GM12864 (cell line): ENCODE results near the gene NTN1.
"Not testable (repeated sequence)": the region's sequence is repeated elsewhere in the genome, so short reads cannot be mapped to it uniquely, and the experiment has no call there.

Source experiments
- DNase-seq: peaks from one replicate; pipeline ENCODE4 v3.0.0-alpha.2; 2011; ENCODE audit warnings: low read depth
- H3K4me3 ChIP-seq: 2 replicates; pipeline ENCODE4 v1.5.1; 2011; ENCODE audit warnings: mild to moderate bottlenecking, low read depth, low read length, control low read depth
- CTCF ChIP-seq: IDR thresholded peaks from 2 replicates; pipeline ENCODE4 v1.5.1; 2011; ENCODE audit warnings: low read depth, mild to moderate bottlenecking, moderate library complexity, low read length, control low read depth, inconsistent platforms; ENCODE audit errors: missing control alignments

The NTN1 gene

GRCh38 chr17:9256751-9257629 lies 235.7 kb downstream of the NTN1 start:
- no peak overlapping the region for H3K4me3 ChIP-seq
- no peak for TF ChIP-seq CTCF
- DNase-seq: no peak

- not testable (repeated sequence) for H3K4me3 ChIP-seq
These were observed 236.3 kb downstream of the NTN1 start for GRCh38 chr17:9257630-9257965.

GRCh38 chr17:9258115-9259015 lies 237.1 kb downstream of the NTN1 start:
- no peak for DNase-seq
- H3K4me3 ChIP-seq: no peak overlapping the region
- no peak for TF ChIP-seq CTCF

More at GRCh38 chr17:9257630-9257965, 236.3 kb downstream of the NTN1 start:
- not testable (repeated sequence) for DNase-seq

- H3K4me3 ChIP-seq: no peak overlapping the region
- DNase-seq: no peak
- TF ChIP-seq CTCF: no peak
These were observed 238.1 kb downstream of the NTN1 start for GRCh38 chr17:9259419-9259818.

GRCh38 chr17:9261081-9262012 lies 240.0 kb downstream of the NTN1 start:
- no peak for TF ChIP-seq CTCF
- H3K4me3 ChIP-seq: no peak overlapping the region
- DNase-seq: no peak

- H3K4me3 ChIP-seq: no peak overlapping the region
- no peak for DNase-seq
- TF ChIP-seq CTCF: no peak
These were observed 244.8 kb downstream of the NTN1 start for GRCh38 chr17:9266031-9266680.
